Transverse colon (tissue), 4 donors: ENCODE data around the gene PF4V1. TPM values are rescaled to one million over a fixed set of nuclear protein-coding genes. Genes with fewer than 3 reads are reported as not detected.

Experiments used
- DNase-seq: peaks from one replicate; pipeline ENCODE4 v3.0.0-alpha.2; 2019
- H3K27ac ChIP-seq, 4 donors: fragments of 200-600 bp; sonication (generic); 2 replicates each; pipeline ENCODE4 v1.5.1; 2016 to 2018; ENCODE audit warnings: inconsistent platforms in 4 of 4
- H3K27me3 ChIP-seq: fragments of 200-600 bp; sonication (generic); 2 replicates; pipeline ENCODE4 v1.5.1; 2017; ENCODE audit warnings: inconsistent platforms
- H3K36me3 ChIP-seq, 4 donors: fragments of 200-600 bp; sonication (generic); 2 replicates each; pipeline ENCODE4 v1.5.1; 2017 to 2019; ENCODE audit warnings: inconsistent platforms in 4 of 4
- H3K4me1 ChIP-seq, 4 donors: fragments of 200-600 bp; sonication (generic); 2 replicates each; pipeline ENCODE4 v1.5.1; 2017 to 2020; ENCODE audit warnings: inconsistent platforms in 4 of 4
- H3K4me3 ChIP-seq, 4 donors: fragments of 200-600 bp; sonication (generic); 1 replicate in 1 of 4; 2 replicates in 3 of 4; pipeline versions ENCODE4 v1.5.1 to v1.6.1; 2017 to 2019; ENCODE audit warnings: inconsistent platforms in 4 of 4
- H3K9me3 ChIP-seq, 2 donors: fragments of 200-600 bp; sonication (generic); 2 replicates each; pipeline ENCODE4 v1.5.1; 2017 to 2019; ENCODE audit warnings: inconsistent platforms in 2 of 2
- CTCF ChIP-seq, 5 experiments: fragments of 200-600 bp in 3 of 5; fragments of 450-650 bp in 2 of 5; sonication (generic) in 3 of 5; IDR thresholded peaks; 1 replicate in 2 of 5; 2 replicates in 3 of 5; pipeline ENCODE4 v1.5.1; 2016 to 2017; ENCODE audit warnings: antibody characterized with exemption in 5 of 5, inconsistent platforms in 3 of 5, mild to moderate bottlenecking in 2 of 5, moderate library complexity in 1 of 5
- EP300 ChIP-seq: sonication (generic); formaldehyde crosslinking; IDR thresholded peaks from one replicate; pipeline ENCODE4 v1.6.1; 2017; ENCODE audit warnings: antibody characterized with exemption, low read depth
- POLR2A ChIP-seq: fragments of 450-650 bp; IDR thresholded peaks from one replicate; pipeline ENCODE4 v1.6.1; 2016; ENCODE audit warnings: antibody characterized with exemption, mild to moderate bottlenecking, moderate library complexity
- POLR2AphosphoS5 ChIP-seq, 3 donors: sonication (generic); formaldehyde crosslinking; IDR thresholded peaks; one replicate each; pipeline ENCODE4 v1.6.1; 2016; ENCODE audit warnings: antibody characterized with exemption in 3 of 3
- WGBS, 2 donors: methylation state at CpG; one replicate each; pipeline ENCODE4 v1.1.5; 2018; ENCODE audit warnings: low coverage in 1 of 2; 5-methylcytosine and 5-hydroxymethylcytosine counted together
- in situ Hi-C, 4 donors: fragments of 200-750 bp; cut with MboI; loops; one replicate each; pipeline versions ENCODE4 v1.15.0 to v1.15.1; 2017; ENCODE audit warnings: low sequenced_read_pairs in 3 of 4, low pct_ligation_motif_present in 1 of 4, low pct_unique_long_range_greater_than_20kb in 1 of 4
- intact Hi-C: fragments of 100-400 bp; cut with DNase I; formaldehyde crosslinking; loops from one replicate; pipeline ENCODE4 v1.15.1; 2023; ENCODE audit warnings: low total_unique reads
- total RNA-seq, 4 donors: library from RNA; depleted of rRNA; stranded (reverse); fragments of >200 nt; gene quantifications; one replicate each; pipeline ENCODE4 v1.1.0, GENCODE V29; 2016

Gene PF4V1
- total RNA-seq, 4 donors from 2014 or later, result not detected

DNA sequence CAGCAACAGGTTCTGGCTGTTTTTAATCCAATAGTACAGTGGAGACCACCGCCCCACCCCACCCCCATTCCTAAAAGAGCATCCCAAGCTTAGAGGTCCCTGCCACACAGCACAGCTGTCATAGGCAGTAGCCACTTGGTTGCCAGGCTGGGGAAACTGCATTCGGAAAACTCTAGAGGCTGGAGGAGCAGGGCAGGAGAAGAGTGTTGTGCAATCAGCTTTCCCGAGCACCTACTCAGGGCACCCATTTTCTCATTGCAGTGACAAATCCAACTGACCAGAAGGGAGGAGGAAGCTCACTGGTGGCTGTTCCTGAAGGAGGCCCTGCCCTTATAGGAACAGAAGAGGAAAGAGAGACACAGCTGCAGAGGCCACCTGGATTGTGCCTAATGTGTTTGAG, 17.2 kb downstream of the PF4V1 start:
- intact Hi-C loops, result no loop called here
- in situ Hi-C loops, result loop anchor here in 1 of 4 donors (25.0 kb wide), 1 partner anchor 267 kb away; no protein-coding TSS in a partner anchor

GRCh38 chr4:73870768-73871167, 17.7 kb downstream of the PF4V1 start:
- intact Hi-C loops, result no loop called here
- 67 to 88% methylated on average over 1 of the region's 1 CpG for WGBS, 2 donors
- H3K9me3 ChIP-seq, result no peaks in the 10 kb centered on the region
- H3K36me3 ChIP-seq, result no peaks in the 10 kb centered on the region
- DNase-seq, result no peak
- no peak overlapping the region for H3K4me3 ChIP-seq
- TF ChIP-seq EP300, result no peak
- TF ChIP-seq POLR2A, result no peak
- no peak for TF ChIP-seq POLR2AphosphoS5 (IDR thresholded peaks at IDR 0.05)
- no peak for TF ChIP-seq CTCF (IDR thresholded peaks at IDR 0.05)
- H3K27ac ChIP-seq, result peak overlapping the region in 1 of 4 donors; percentile 80
- peaks cover 0 to 19% (median 0%) of the 10 kb centered on the region in 4 donors for H3K4me1 ChIP-seq
- H3K27me3 ChIP-seq, result peaks cover 12% of the 10 kb centered on the region
- in situ Hi-C loops, result loop anchor here in 1 of 4 donors (25.0 kb wide), 1 partner anchor 267 kb away; no protein-coding TSS in a partner anchor

More for the DNA sequence above, 17.2 kb downstream of the PF4V1 start:
- H3K27ac ChIP-seq, result peak overlapping the region; percentile 70 to 82 (median 76)
- peak overlapping the region in 2 of 4 donors; percentile 64 to 77 for H3K4me3 ChIP-seq
- H3K9me3 ChIP-seq, result no peaks in the 10 kb centered on the region
- 25 to 54% methylated on average over 2 to 3 of the region's 3 CpGs for WGBS, 2 donors
- peak; percentile 44 for DNase-seq
- H3K36me3 ChIP-seq, result no peaks in the 10 kb centered on the region
- no peak for TF ChIP-seq POLR2A
- no peak for TF ChIP-seq EP300
- no peak for TF ChIP-seq CTCF (IDR thresholded peaks at IDR 0.05)
- TF ChIP-seq POLR2AphosphoS5 (IDR thresholded peaks at IDR 0.05), result no peak
- H3K4me1 ChIP-seq, result peaks cover 0 to 19% (median 0%) of the 10 kb centered on the region in 4 donors
- H3K27me3 ChIP-seq, result peaks cover 12% of the 10 kb centered on the region

- 61 to 69% methylated on average over 5 to 6 of the region's 6 CpGs for WGBS, 2 donors
- no peak for DNase-seq
- Histone ChIP-seq H3K4me3 (no peak overlapping the region), H3K36me3 (no peaks in the 10 kb centered on the region), H3K9me3 (no peaks in the 10 kb centered on the region), H3K27me3 (peaks cover 12% of the 10 kb centered on the region), H3K4me1 (peaks cover 0 to 19% (median 0%) of the 10 kb centered on the region in 4 donors), H3K27ac (no peak overlapping the region)
- in situ Hi-C loops (loop anchor here in 1 of 4 donors (25.0 kb wide), 1 partner anchor 266 kb away; no protein-coding TSS in a partner anchor), intact Hi-C loops (no loop called here)
- TF ChIP-seq POLR2AphosphoS5 (IDR thresholded peaks at IDR 0.05) (no peak), EP300 (no peak), CTCF (IDR thresholded peaks at IDR 0.05) (no peak), POLR2A (no peak)
Observed at GRCh38 chr4:73871511-73872310, 18.6 kb downstream of the PF4V1 start.

DNA sequence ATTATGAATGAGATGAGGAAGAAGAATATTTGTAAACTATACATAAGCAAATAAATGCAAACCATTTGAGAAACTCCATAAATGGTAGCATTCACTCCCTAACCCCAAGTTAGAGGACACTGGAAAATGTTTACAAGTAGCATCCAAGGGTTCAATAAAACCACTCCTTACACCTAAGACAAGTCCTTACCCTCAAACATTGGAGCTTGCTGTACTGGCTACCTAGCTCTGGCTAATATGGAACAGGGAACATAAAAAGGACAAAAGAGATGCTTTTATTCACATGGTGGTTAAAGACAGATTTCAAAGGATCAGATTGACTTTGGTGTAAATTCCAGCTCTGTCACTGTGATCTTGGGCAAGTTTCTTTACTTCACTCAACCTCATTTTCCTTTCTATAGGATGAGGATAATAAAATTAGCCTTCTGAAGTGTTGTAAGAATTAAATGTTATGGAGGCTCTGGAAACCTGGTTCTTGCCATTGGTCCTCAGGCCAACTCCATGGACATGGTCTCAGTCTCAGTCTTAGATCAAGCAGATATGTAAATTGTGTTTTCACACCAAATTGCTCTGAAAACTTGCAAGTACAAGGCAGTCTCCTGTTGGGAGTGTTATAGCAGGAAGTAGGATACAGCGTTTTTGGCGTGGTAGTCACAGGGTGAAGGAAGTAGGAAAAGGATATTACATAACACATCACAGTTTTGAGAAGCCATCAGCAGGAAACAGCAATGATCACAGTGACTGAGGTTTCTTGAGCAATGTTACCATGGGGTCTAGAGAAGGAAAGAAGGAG, 19.4 kb downstream of the PF4V1 start:
- H3K9me3 ChIP-seq, result no peaks in the 10 kb centered on the region
- peaks cover 12% of the 10 kb centered on the region for H3K27me3 ChIP-seq
- in situ Hi-C loops, result loop anchor here in 1 of 4 donors (25.0 kb wide), 1 partner anchor 265 kb away; no protein-coding TSS in a partner anchor
- peaks cover 0 to 19% (median 0%) of the 10 kb centered on the region in 4 donors for H3K4me1 ChIP-seq
- TF ChIP-seq CTCF (IDR thresholded peaks at IDR 0.05), result no peak
- no peak for TF ChIP-seq EP300
- TF ChIP-seq POLR2AphosphoS5 (IDR thresholded peaks at IDR 0.05), result no peak
- intact Hi-C loops, result no loop called here
- WGBS, 2 donors, result 43 to 55% methylated on average over 2 of the region's 2 CpGs
- no peak for DNase-seq
- no peak overlapping the region for H3K27ac ChIP-seq
- H3K4me3 ChIP-seq, result no peak overlapping the region
- H3K36me3 ChIP-seq, result no peaks in the 10 kb centered on the region
